HG03066 (cell line): Measurements from ENCODE around the gene THSD4.

Experiments used
- ATAC-seq: cut with Tn5 transposase; IDR thresholded peaks from one replicate; pipeline ENCODE4 v1.9.1; 2021; ENCODE audit warnings: low read depth; ENCODE audit not compliant: unreplicated experiment

Gene THSD4

GRCh38 chr15:71823801-71824200 lies 708.5 kb downstream of the THSD4 start:
- no peak for ATAC-seq

GRCh38 chr15:71825021-71825730 lies 709.9 kb downstream of the THSD4 start:
- ATAC-seq = no peak

DNA sequence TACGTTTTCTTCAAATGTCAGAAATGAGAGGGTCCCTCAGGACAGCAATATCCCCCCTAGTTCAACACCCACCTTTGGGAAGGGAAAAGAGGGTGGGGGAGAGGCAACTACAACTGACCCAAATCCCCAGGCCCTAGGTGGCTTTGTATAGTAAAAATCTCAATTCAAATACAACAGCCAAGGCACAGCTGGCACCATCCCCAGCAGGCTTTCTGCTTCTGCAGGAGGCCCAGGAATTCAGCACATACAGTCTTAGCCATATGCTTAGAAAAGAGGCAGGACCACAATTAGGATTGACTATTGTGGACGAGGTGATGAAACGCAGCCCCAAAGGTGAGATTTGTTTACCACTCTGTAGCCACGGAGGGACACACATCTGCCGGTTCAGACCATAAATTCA lies 710.9 kb downstream of the THSD4 start:
- ATAC-seq = no peak

- ATAC-seq = no peak
Measured at GRCh38 chr15:71830981-71831380, 715.7 kb downstream of the THSD4 start.
